T-helper 1 cell treated with Interleukin-12 subunit alpha and Interleukin-12 subunit beta and Interleukin-4 antibody, amounts not matched to agents 30 ng/mL and 1 ng/mL, for 36 hours (primary cell): ENCODE data around the gene DCXR. TPM values are rescaled to one million over a fixed set of nuclear protein-coding genes. Genes with fewer than 3 reads are reported as not detected.

Experiments used
- intact Hi-C: fragments of 100-400 bp; cut with micrococcal nuclease; formaldehyde crosslinking; loops from one replicate; pipeline ENCODE4 v1.15.1; 2024
- total RNA-seq: library from RNA; stranded (reverse); gene quantifications from 2 replicates; pipeline ENCODE4 v1.2.3, GENCODE V29; 2022

The DCXR gene
- total RNA-seq, 1 donor from 2014 or later, result 92.9 TPM

DNA sequence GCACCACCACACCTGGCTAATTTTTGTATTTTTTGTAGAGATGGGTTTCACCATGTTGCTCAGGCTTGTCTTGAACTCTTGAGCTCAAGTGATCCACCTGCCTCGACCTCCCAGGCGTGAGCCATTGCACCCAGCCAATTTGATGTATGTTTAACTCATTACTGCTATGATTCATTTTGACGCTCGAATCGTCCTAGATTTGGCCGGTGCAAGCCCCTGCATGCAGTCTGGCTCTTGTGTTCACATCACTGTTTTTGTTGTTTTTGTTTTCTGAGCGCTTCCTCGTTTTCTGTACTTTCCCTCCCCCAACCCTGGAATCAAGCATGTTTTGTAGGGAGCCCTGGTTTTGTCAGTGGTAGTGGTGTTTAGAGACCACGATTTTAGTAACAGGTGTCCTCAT lies 35.9 kb upstream of the DCXR start:
- intact Hi-C loops, result no loop called here

DNA sequence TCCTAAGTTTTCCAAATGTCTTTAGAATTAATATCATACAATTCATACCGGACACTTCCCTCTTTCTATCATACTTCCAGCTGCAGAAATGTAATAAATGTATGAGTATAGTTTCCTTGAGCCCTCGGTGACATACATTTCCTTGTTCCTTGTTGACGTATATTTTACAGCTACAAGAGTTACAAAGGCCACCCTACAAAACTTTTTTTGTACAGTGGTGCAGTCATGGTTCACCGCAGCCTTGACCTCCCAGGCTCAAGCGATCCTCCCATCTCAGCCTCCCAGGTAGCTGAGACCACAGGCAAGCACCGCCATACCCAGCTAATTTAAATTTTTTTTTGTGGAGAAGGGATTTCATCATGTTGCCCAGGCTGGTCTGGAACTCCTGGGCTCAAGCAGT lies 35.3 kb upstream of the DCXR start:
- intact Hi-C loops, result no loop called here

DNA sequence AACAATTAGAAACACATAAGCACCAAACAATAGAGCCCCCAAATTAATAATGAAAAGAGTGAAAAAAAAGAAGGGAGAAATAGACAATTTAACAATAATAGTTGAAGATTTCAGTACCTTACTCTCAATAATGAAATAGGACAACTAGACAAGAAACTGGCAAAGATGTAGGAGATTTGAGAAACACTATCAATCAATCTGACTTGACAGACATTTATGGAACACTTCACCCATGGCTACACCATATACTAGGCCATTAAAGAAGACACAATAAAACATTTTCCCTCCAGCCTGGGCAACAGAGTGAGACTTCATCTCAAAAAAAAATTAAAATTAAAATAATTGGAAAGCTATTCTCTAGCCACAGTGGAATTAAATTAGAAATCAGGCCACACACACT lies 33.1 kb upstream of the DCXR start:
- intact Hi-C loops, result no loop called here

DNA sequence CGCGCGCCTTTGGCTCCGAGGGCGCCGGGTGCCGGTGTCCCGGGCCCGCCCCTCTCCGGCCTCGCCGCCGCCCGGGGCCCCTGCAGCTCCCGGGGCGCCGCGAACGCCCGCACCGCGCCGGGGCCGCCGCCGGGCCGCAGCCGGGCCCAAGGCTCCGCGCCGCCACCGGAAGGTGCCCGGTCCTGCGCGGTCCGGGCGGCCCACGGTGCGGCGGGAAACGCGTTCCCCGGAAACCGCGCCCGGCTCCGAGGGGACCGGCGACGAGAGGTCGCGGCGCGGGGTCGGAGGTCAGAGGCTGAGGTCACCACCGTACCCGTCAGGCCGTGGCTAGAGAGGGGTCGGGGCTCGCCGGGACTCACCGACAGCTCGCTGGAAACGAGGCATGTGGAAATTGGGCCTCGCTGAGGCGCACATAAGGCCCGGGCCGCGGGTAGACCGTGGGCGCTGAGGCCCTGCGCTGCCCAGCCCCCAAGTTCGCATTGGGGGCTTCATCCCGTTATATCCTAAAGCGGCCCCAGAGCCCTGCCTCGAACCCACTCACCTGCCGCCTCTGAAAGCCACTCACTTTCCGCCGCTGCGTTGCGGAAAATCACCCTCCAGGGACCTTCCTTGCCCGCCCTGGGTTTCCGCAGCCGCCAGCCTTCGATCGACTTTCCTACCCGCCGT lies 28.3 kb upstream of the DCXR start, which contains the start of gene DUS1L:
Gene DUS1L, minus strand, starts transcription at position 167 of the 666 bp plus-strand sequence. CDS start 745 bp downstream, outside the sequence.
- intact Hi-C loops, result loop anchor here (1.0 to 5.0 kb wide), 5 partner anchors 14 to 89 kb away; partner anchors contain the start of genes CENPX, DCXR, FASN and GPS1

DNA sequence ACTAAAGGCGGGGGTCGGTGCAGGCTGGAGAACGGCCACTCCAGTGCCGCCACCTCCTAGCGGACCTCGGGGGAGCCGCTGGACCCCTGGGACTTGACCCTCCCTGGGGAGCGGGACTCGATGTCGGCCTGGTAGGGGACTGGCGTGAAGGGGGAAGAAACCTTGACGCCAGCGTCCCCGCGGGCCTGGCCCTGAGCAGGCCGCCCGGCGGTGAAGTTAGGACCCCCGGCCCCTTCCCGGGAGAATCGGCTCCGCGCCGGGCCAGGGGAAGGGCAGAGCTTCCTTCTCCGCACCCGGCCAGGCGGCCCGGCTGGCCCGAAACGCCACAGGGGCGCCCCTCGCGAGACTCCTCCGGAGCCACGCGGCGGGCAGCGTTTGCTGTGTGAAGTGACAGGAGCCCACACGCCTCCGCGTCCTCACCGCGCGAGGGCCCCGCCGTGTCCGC lies 27.7 kb upstream of the DCXR start:
- intact Hi-C loops, result loop anchor here (1.0 to 5.0 kb wide), 5 partner anchors 14 to 89 kb away; partner anchors contain the start of genes CENPX, DCXR, FASN and GPS1

DNA sequence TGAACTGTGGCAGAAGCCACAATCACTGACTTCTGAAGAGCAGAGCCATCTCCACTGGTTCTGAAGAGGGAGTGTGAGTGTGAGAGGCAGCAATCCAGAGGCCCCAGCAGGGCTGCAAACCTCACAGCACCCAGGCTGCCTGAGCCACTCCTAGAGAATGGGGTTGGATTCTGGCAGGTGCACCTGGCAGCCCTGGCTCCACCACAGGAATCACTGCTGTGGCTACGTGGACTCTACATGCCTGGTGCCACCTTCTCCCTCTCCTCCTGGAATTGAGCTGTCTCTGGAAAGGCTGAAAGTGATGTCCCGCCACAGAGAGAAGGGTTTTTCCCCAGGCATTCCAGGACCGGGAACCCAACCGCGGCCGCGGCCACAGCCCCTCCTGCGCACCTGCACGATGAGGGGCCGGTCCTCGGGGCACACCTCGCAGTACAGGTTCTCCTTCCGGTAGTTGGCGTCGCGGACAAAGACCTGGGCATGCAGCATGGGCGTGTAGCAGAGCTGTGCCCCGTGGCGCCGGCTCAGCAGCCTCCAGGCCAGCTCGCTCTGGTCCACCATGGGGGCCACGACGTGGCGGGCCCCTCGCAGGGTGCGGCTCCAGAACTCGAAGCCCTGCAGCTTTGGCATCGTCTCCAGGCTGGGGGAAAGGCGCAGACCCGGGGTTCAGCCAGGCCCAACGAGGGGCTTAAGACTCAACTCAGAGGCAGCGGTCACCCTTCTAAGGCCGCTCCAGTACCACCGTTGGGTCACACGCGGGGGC lies 27.1 kb upstream of the DCXR start:
- intact Hi-C loops, result loop anchor here (1.0 to 5.0 kb wide), 5 partner anchors 13 to 90 kb away; partner anchors contain the start of genes CENPX, DCXR, FASN and GPS1

DNA sequence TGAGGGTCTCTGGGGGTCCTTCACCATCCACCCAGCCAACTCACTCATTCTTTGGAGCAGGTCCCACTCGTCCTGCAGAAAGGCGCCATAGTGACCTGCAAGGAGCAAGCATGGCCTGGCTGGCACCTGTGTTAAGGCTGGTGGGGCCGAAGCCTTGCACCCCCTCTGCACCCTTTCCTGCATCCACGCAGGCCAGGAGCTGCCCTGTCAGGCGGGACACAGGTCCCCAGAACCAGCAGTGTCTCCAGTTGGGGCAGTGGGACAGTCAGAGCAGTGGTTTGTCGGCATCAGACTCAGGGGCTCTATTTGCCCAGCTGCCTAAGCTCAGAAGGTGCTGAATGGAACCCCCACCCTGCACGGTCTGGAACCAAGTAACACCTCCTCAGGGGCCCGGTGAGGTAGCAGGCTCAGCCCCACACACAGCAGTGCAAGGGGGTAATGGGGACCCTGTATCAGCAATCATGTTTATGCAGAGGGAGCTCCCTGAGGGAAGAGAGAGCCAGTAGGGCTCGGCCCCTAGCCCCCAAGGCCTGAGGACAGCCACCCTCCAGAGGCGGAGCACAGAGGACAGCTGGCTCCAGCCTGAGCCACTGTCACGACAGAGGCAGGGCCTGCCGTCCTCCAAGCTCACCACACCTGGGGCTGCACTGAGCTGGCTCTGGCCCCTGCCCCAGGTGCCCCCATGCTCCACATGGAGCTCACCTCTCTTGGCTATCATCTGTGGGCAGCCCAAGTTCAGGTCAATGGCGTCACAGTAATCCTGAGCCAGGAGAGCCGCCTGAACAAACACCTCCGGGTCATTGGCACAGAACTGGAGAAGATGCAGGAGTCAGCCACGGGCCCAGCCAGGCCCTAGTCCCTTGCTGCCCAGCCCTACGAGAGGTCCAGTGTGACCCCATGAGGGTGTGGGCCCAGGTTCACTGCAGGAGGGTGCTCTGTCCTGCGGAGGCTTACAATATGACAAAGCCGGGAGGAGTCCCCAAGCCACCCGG lies 26.2 kb upstream of the DCXR start:
- intact Hi-C loops, result loop anchor here (2.0 kb wide), 1 partner anchor 35 kb away; the partner anchor contains the start of gene FASN

DNA sequence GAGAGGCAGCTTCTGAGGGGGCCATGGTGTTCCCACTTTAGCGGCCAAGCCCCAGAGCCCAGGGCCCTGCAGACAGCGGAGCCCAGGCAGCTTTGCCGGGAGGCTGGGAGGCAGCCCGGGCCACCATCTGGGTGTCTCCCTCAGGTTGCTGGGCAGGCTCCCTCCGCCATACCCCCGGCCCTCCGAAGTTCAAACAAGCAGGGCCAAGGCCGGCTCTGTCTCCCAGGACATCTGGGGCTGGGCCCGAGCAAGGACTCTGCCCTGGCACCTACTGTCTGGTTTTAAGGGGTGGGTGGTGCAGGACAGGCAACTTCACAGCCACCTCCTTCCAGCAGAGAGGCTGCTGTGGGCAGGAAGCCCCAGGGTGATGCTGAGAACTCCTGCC lies 25.5 kb upstream of the DCXR start:
- intact Hi-C loops, result no loop called here

DNA sequence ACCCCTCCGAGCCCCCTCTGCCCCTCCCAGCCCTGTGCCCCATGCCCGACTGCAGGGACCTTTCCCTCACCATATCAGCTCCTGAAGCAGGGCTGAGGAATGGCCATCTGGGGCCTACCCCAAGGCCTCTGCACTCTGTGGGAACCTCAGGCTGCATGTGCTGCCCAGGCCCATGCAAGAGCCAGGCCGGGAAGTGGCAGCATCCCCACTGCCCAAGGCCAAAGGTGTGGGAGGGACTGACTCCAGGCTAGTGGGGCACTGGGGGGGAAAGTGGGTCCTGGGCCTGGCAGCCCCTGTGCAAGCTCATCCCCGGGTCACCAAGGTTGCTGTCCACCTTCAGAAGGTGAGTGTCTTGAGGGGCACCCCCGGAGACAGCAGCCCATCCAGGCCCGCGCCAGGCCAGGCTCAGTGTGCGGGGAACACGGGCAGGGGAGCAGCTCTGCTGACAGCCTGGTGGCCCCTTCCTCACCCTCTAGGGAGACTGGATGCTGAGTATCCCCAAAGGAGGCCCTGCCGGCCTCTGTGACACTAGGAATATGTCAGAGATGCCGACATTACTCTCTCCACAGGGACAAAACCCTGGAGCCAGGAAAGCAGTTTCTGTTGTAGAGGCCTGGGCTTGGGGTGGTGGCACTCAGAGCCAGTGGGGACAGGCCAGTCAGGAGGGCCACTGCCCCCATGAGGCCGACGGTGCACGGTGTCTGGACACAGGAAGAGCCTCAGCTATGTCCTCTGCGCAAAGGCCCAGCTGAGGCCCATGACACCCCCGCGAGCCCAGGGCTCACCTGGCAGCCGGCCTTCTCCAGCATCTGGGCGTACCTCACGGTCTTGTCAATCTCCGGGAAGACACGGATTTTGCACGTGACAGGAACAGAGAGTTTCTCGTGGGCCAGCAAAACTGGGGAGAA lies 24.8 kb upstream of the DCXR start:
- intact Hi-C loops, result no loop called here

DNA sequence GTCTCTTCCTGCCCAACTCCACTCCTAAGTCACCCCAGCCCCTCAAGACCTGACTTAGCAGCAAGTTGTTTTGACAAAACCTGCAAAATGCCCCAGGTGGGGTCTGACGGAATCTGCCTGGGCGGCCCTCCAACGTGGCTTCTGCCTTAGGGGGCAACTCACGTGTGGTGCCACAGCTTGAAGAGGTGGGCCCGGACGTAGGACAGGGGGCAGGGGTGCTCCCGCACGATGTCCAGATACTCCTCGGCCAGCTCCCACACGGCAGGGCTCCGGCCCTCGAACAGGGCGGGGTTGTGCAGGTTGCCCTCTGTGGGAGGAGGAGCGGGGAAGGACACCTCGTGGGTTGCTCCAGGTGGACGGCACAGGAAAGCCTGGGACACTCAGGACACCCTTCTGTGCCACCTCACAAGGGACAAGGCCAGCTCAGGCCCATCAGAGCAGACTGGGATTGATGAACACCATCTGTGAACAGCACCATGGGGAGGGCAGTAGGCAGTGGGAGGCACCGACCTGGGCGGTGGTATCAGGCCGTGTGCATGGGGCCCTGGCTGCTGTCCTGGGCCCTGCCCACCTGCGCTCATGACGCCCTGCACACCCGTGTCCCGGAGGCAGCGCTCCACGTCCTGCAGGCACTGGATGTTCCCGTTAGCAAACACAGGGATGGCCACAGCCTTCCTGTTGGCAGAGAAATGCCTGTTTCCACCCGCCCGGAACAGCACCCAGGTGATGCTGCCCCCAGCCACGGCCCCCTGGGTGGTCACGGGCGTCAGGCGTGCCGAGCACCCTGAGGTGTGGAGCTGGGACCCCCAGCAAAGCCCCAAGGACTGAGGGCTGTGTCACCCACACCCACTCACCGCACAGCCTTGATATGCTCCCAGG lies 23.8 kb upstream of the DCXR start:
- intact Hi-C loops, result no loop called here

DNA sequence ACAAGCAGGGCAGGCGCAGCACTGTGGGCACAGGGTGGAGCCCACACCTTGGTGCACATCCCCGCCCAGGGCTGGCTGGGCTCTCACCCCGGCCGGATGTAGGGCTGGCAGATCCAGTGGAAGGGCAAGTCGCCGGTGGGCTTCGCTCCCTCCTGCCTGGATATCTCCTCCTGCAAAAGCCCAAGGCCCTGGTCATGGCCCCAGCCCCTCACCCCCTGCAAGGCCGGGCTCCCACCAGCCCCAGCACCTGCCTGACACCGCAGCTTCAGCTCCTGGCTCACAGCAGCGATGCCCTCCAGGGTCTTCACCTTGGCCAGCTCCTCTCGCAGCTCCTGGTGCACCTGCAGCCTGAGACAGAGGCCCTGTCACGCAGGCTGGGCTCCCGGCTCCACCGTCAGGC lies 23.1 kb upstream of the DCXR start:
- intact Hi-C loops, result no loop called here

DNA sequence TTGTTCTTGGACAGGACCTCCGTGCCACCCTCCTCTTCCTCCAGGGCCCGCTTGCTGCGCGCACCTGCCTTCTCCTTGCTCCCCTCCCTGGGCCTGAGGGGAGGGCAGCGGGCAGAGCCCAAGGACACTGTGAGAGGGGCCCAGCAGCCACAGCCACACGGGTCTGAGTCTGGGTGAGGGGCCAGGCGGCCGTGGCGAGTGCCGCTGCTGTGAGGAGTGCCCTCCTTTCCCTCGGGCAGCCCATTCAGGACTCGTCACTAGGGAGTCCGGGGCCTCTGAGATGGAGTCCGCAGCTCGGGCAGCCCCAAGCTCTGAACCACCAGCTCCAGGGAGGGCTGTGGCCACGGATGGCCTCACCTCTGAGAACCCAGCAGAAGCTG lies 22.5 kb upstream of the DCXR start:
- intact Hi-C loops, result no loop called here

DNA sequence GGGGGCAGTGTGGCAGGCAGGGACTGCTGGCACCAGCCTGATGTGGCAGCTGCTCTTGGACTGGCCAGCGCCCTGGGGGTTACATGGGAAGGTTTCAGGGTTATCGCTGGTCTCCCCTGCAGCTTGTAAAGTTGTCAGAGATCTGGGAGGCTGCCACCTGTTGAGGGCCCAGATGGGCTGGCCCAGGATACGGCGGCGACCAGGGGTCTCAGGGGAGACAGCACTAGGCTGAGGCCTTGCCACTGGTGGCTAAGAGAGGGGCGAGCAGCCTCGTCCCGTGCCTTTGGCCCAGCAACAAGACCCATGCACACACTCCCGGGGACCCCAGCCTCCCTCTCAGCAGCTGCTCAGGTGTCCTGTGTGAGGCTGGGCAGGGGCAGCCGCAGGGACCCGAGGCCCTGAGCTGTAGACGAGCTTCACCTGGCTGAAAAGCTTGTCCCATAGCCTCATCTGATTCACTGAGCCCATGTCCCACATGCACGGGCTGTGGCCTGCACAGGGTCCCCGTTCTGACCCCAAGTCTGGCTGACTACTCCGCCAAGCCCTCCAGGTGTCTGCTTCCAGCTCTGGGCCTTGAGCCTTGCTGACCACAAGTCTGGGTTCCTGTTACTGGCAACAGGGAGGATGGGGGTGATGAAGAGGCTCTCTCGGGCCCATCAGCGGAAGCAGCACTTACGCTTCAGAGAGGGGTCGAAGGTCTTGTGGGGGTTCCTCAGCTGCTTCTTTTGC lies 21.9 kb upstream of the DCXR start:
- intact Hi-C loops, result no loop called here

DNA sequence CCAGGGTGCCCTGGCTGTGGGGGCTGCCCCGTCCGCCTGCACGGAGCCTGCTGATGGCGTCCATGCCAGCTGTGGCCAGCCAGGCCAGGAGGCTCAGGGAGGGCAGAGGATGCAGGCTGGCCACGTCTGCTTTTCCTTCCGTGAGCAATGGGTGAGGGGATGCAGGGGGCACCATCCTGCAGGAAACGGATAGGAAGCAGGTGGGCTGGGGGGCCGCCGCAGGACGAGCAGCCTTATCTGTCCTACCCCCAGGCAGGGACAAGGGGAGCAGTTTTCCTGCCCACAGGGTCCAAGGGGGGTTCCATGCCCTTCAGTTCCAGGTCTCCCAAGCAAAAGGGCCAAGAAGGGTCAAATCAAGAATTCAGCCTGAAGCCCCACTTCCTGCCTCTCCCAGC lies 21.4 kb upstream of the DCXR start:
- intact Hi-C loops, result no loop called here

DNA sequence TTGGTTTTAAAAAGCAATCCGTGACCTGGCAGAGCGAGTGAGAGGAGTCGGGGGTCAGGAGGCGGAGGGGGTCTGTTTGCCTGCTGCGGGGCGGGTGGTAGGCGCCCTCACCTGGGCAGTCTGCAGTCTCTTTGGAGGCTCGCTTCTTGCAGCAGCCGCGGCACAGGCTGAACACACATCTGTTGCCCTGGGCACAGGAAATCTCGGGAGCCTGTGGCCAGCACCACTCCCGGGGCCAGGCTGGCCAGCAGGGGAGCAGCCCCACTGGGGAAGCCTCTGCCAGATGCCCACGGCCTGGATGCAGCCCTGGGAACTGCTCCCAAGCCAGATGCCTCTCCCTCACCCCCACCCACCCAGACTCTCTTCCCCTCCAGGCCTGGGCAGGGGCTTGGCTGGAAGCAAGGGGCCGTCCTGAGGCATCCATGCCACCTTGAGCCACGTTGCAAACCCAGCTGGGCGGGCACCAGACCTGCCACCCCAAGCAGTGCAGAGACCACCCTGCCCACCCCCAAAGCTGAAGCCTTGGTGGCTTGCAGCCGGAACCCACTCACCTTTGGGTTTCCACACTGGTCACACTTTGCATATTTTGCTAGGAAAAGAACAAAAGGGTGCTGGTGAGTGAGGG lies 20.8 kb upstream of the DCXR start:
- intact Hi-C loops, result no loop called here

DNA sequence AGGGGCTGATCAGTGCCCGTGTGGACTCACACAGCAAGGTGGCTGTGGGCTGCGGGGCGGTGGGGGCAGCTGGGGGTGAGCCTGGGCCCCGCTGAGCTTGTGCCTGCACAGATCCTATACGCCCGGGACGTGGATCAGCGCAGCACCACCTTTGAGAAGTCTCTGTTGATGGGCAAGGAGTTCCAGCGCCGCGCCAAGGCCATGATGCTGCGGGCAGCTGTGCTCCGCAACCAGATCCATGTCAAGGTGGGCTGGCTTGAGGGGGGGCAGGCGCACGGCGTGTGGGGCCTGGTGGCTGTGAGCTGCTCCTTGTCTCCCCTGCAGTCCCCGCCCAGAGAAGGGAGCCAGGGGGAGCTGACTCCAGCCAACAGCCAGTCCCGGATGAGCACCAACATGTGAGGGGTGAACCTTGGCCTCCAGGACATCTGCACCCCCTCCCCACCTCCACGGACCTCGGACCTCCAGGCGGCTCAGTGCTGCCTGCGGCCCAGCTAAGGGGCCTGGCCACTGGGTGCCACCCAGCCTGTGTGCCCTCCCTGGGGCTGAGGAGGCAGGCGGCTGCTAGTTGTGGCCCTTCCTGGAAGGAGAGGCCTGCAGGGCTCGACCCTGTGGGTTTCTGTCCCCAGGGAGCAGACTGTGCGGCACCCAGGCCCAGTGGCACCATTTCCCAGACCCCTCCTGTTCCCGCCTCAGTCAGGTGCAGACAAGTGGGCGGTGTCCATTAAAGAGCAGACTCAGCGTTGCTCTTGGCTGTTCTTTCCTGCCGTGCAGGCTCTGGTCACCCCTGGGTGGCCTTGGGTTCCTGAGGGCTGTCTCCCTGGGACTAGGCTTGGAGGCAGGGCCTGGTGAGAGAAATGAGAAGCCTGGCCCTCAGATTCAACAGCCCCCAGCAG lies 19.5 kb upstream of the DCXR start:
- intact Hi-C loops, result no loop called here
